Stimulated activated CD4-positive, alpha-beta T cell treated with anti-CD3 and anti-CD28 coated beads, Interleukin-4, amount 100 ng/mL, for 24 hours (primary cell): ENCODE results near the gene CYSRT1.

Experiments
- DNase-seq: peaks from one replicate; pipeline ENCODE4 v3.0.0-alpha.2; 2020

CYSRT1 gene

GRCh38 chr9:137191245-137191644, 33.7 kb upstream of the CYSRT1 start:
- no peak for DNase-seq

- no peak for DNase-seq
Measured at GRCh38 chr9:137191691-137192447, 33.1 kb upstream of the CYSRT1 start.

DNA sequence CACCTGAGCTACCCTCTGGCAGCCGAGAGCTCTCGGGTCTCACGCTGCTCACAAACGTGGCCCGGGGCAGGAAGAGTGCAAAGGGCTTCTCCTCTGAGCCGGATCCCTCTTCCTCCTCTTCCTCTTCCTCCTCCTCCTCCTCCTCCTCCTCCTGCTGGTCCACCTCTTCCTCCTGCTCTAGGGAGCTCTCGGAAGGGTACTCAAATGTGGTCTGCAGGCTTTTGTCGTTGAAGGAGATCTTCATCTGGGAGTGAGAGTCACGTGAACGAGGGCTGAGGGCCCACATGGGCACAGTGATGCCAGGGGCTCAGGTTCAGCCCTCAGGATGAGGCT, 32.6 kb upstream of the CYSRT1 start:
- DNase-seq, result no peak

DNA sequence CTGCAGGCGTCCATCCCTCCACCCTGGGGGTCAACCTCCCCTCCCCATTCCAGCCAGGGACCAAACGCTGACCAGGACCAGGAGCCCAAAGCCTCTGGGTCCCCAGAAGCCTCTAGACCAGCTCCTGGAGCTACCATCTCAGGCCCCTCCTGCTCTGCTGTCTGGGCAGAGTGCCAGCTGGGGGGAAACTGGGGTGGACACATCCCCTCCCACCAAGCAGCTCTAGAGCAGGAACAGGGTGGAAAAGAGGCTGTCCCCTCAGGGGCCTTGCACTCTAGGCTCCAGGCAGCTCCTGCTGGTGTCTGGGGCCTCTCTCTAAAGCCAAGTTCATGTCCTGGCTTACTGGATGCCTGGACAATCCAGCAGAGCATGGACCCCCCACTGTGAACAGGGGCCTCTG, 32.1 kb upstream of the CYSRT1 start:
- no peak for DNase-seq

DNA sequence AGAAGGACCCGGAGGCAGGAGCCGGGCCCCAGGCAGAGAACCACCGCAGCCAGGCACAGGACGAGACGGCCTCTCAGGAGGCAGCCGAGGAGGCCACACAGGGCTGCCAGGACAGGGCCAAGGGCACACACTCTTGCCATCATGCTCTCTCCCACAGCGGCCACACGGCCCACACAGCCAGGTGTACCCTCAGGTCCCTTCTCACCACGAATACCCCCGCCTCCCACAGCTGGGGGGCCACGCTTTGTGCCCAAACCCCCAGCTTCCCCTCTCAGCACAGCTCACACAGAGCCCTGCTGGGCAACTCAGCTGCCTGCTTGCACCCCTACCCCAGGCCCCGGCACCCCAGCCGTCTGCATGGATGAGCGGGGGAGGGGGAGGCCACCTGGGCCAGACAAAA, 31.2 kb upstream of the CYSRT1 start:
- no peak for DNase-seq

- DNase-seq, result no peak
Measured at GRCh38 chr9:137194388-137194787, 30.6 kb upstream of the CYSRT1 start.

DNA sequence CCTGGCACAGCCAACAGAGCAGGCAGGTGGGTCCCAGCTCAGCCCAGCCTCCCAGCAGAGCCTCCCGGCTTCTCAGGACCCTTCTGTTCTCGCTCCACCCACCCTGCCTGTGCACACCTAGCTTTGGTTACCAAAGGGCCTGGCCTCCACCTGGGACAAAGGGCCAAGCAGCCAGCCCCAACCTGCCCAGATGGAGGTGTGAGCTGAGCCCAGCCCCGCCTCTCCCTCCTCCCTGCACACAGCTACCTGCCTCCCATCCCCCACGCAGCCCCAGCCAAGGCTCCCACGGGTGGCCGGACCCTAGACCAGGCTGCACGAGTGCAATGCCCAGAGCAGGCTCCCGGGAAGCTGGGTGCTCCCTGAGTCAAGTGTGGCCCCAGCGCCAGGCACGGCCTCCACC, 30.1 kb upstream of the CYSRT1 start:
- DNase-seq, result no peak

- no peak for DNase-seq
Measured at GRCh38 chr9:137195525-137196220, 29.3 kb upstream of the CYSRT1 start.

DNA sequence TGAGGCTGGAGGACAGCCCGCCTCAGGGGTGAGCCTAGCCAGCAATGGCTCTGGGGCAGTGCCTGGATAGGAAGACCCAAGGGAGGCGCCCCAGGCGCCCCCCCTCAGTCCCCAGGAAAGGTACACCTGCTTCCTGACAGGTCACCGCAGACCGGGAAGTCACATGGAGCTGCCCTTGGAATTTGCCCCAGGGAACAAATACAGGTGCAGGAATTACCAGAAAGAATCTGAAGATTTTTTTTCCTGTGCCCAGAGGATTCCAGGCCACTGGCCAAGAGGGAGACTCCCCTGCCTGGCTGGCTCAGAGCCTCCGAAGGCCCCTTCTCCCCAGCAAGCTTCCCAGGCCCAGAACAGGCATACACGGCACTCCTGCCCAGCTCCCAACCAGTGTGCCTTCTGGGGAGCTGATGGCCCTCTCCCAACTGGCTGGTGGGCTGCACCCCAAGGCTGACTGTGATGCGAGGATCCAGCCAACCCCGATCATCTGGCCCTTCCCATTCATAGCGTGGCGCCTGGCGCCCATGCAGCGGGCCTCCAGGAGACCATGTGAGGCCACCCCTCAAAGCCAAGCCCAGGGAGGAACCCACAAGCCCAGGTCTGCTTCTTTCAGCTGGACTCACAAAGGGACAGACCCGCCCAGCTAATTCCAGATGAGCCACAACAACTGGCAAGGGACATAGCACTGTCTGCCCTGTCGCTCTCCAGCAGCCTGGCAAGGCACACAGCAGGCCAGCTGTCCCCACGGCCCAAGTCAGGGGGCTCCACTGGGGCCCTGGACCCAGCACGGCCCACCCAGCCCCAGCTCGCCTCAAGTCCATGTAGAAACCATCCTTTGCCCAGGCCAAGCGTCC, 26.7 kb upstream of the CYSRT1 start:
- no peak for DNase-seq

DNA sequence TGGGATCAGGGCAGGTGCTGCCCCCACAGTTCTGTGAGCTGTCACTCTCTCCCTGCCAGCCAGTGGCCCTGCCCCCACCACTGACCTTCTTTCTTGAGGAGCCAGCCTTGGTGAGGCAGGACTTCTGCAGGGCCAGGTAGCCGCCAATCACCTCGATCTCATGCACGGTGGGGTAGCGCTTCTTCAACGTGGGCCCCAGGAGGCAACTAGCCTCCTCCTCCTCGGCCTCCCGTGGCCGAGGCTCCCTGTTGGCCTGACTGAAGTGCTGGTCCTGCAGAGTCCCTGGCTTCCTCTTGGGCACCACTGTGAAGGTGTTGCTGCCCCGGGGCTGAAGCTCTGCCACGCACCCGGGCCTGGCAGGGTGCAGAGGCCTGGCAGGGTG, 26.1 kb upstream of the CYSRT1 start:
- DNase-seq, result no peak

DNA sequence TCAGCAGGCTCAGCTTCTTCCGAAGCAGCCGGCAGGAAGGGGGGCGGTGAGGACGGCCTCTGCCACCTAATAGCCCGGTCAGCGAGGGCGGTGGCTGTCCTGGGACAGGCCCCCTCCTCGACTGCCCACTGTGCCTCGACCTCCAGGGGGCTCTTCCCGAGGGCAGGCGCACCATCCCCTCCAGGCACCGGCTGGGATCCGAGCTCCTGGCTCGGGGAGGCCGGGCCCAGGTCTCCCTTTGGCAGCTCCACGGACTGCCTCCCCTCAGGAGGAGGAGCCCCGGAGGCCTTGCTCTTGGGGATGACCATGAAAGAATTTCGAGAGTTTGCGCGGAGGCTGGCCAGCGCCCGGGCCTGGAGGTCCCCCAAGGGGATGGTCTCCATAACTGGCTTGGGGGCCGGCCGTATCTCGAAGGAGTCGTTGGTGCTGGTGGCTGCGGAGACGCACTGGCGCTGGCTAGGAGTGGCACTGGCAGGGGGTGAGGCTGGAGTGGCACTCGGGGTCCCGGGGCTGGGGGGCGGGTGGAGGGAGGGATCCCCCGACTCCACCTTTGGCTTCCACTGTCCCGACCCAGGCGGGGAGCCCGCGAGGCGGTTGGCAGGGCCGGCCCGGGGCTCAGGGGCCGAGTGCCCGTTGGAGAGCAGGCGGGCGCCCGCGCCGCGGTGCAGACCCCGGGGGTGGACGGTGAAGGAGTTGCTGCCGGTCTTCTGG, 25.4 kb upstream of the CYSRT1 start:
- no peak for DNase-seq

- peak; percentile 99 for DNase-seq
Measured at GRCh38 chr9:137200311-137201204, 24.4 kb upstream of the CYSRT1 start, which contains the start of gene TPRN. TSS of gene TPRN (minus strand) at chr9:137200741. CDS start at chr9:137200711, 30 bp downstream.

GRCh38 chr9:137201205-137201868, 23.6 kb upstream of the CYSRT1 start:
- no peak for DNase-seq

DNA sequence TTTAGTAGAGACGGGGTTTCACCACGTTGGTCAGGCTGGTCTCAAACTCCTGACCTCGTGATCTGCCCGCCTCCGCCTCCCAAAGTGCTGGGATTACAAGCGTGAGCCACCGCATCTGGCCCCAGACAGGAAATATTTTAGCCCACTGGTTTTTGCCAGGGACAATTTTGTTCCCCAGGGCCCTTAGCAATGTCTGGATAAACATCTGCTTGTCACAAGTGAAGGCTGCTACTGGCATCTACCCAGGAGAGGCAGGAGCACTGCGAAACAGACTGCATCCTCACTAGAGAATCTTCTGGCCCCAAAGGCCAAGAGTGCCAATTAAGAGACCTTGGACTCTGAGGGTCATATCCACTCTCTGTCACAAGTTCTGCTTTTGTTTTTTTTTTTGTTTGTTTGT, 22.0 kb upstream of the CYSRT1 start:
- DNase-seq, result no peak

GRCh38 chr9:137204731-137205125, 20.2 kb upstream of the CYSRT1 start:
- DNase-seq, result no peak

DNA sequence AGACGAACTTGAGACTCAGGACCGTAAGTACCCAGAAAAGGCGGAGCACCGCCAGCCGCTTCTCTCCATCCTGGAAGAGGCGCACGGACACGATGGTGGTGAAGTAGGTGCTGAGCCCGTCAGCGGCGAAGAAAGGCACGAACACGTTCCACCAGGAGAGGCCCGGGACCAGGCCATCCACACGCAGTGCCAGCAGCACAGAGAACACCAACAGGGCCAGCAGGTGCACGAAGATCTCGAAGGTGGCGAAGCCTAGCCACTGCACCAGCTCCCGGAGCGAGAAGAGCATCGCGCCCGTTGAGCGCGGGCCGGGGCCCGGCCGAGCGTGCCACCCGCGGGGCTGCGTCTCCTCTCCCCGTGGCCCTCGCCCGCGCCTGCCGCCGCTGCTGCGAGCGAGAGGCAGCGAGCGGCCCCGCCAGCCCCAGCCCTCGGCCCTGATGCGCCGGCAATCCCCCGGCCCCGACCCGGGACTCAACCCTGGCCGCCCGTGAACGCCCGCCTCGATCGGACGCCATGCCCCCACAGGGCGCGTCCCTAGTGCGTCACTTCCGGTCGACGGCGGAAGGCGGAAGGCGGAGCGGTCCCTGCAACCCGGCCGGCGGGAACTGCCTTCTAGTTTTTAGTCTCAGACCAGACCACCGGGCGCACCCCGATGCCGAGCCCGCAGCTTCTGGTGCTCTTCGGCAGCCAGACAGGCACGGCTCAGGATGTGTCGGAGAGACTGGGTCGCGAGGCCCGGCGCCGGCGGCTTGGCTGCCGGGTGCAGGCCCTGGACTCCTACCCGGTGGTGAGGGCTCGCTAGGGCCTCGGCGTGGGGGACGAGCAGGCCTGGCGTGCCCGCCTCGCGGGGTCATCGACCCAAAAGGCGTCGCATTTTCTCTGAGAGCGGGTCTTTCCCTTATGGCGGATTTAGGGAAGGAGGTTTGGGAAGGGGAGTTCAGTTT, 19.6 kb upstream of the CYSRT1 start, which contains the start of the genes NDOR1 and TMEM203:
TSS of gene NDOR1 (plus strand) at position 575 of the 944 bp plus-strand sequence. CDS start at position 653, 78 bp downstream.
TSS of gene TMEM203 (minus strand) at position 523 of the 944 bp plus-strand sequence. CDS start at position 289, 234 bp downstream.
- DNase-seq, result peak; percentile 95

DNA sequence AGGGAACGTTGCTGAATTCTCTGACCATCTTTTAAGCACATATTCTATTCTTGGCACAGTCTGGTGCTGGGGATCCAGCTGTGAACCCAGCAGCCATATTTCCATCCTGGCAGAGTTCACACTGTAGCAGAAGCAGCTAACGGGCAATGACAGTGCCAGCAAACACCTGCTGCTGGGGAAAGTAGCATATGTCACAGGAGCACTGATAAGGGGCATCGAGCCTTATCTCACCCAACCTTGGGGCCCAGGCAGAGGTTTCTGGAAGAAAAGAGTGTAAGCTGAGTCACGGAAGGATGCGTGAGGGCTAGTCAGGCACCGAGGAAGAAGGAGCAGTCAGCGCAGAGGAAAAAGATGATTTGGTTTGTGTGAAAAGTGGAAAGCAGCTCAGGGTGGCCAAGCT, 18.4 kb upstream of the CYSRT1 start:
- no peak for DNase-seq

GRCh38 chr9:137211532-137211931, 13.4 kb upstream of the CYSRT1 start:
- no peak for DNase-seq

DNA sequence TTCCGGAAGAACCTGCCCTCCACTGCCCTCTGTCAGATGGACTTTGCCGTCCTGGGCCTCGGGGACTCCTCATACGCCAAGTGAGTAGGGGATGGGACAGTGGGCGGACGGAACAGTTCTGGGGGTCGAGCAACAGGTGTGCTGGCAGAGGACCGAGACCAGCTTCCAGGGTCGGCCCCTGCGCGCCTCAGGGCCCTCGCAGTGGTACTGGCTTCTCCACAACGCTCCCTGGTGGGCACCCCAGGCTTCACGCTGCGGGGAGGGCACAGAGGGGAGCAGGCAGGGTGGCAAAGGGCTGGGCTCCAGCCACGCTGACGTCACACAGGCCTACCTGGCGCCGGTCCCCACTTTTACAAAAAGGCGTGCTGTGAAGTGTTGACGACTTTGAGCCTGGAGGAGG, 12.5 kb upstream of the CYSRT1 start:
- DNase-seq, result no peak
